Fibroblast of the aortic adventitia (primary cell): ENCODE results near the gene CAV2. TPM values are rescaled to one million over a fixed set of nuclear protein-coding genes. Genes with fewer than 3 reads are reported as not detected.

Source experiments
- DNase-seq: peaks from one replicate; pipeline ENCODE4 v3.0.0-alpha.2; 2010; ENCODE audit warnings: low read depth
- H3K4me3 ChIP-seq: 2 replicates; pipeline ENCODE4 v1.5.1; 2011; ENCODE audit warnings: low read depth, mild to moderate bottlenecking, control low read depth, low read length, moderate library complexity
- CTCF ChIP-seq: IDR thresholded peaks from 2 replicates; pipeline ENCODE4 v1.5.1; 2011; ENCODE audit warnings: mild to moderate bottlenecking, low read length, control low read depth, inconsistent platforms; ENCODE audit not compliant: insufficient read depth
- total RNA-seq: library from RNA; depleted of rRNA; stranded (reverse); fragments of >200 nt; gene quantifications from 2 replicates; pipeline ENCODE4 v1.2.3, GENCODE V29; 2012; ENCODE audit warnings: low replicate concordance

Gene CAV2
- total RNA-seq, 1 donor, result 113 TPM

DNA sequence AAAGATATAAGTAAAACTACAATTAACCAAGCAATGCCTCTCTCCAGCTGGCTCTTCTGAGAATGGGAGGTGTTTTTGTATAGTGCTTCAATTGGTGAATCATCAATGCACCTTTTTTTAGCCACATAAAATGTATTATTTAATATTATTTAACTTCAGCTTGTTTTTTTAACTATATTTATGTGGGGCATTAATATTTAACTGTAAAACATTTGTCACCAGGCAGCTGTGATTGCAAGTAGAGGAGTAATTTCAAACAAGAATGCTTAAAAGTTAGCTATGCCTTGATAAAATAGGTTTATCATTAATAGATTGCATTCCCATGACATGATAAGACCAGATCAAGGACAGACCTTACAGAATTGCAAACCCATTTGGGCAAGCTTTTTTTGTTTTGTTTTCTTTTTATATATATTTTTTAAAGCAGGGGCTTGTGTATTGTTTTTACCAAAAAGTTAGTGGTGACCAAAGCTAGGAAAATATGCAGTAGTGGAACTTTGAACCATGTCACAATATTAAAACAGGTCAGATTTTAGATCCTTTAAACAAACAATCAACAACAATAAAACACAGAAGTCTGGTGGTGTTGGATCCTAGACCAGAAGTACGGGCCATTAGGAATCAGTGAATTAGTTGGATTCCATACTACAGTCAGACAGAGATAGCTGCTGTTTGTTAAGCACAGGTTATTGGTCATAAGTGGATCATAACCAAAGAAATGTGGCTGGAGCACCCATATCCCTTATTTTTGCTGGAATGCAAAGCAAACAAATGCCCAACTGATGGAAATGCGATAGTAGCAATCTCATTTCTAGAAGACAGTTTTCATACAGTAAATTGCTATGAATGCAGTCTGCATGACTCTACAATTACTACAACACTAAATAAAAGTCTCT, 2.9 kb downstream of the CAV2 start:
- no peak for DNase-seq
- H3K4me3 ChIP-seq, result no peak overlapping the region
- no peak for TF ChIP-seq CTCF

DNA sequence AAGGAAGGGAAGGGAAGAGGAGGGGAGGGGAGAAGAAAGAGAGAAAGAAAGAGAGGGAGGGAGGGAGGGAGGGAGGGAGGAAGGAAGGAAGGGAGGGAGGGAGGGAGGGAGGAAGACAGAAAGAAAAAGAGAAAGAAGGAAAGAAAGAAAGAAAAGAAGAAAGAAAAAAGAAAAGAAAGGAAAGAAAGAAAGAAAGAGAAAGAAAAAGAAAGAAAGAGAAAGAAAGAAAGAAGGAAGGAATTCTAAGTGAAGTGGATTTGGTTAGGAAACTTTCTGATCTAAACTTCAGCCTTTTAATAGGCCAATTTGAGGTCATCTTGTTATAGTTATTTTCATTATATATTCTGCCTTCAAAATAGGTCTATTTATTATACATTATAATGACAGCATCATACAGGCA, 4.3 kb downstream of the CAV2 start:
- TF ChIP-seq CTCF, result no peak
- DNase-seq, result no peak

GRCh38 chr7:116505278-116505677, 5.7 kb downstream of the CAV2 start:
- no peak for DNase-seq
- no peak overlapping the region for H3K4me3 ChIP-seq
- TF ChIP-seq CTCF, result no peak

More for the DNA sequence above, 4.3 kb downstream of the CAV2 start:
- H3K4me3 ChIP-seq, result no peak overlapping the region

- TF ChIP-seq CTCF, result no peak
- no peak overlapping the region for H3K4me3 ChIP-seq
- no peak for DNase-seq
Observed at GRCh38 chr7:116505823-116506222, 6.3 kb downstream of the CAV2 start.

- H3K4me3 ChIP-seq, result no peak overlapping the region
- no peak for TF ChIP-seq CTCF
- DNase-seq, result no peak
Observed at GRCh38 chr7:116509982-116510579, 10.5 kb downstream of the CAV2 start.

DNA sequence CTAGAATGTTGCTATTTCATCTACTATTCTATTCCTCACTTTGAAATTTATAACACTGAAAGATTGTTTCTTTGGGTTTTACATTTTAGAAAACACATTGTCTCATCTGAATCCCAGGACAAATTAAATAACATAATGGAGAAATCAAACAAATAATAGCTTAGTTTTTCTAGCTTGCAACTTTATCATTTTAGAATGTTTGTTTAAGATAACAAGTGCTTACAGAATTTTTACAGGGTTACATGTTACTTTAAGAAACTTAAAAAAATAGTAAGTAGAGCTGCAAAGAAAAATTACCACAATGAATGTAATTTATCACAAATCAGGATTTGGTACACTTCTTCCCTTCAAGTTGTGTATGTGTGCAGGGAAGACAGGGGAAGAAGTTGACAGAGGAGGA, 11.3 kb downstream of the CAV2 start:
- DNase-seq, result no peak
- TF ChIP-seq CTCF, result no peak
- H3K4me3 ChIP-seq, result no peak overlapping the region
